GM19238 (cell line): ENCODE measurements around the gene EPB41L5.

Experiments
- DNase-seq: peaks from one replicate; pipeline ENCODE4 v3.0.0; 2011; ENCODE audit warnings: low spot score; ENCODE audit not compliant: insufficient read length

Gene EPB41L5

DNA sequence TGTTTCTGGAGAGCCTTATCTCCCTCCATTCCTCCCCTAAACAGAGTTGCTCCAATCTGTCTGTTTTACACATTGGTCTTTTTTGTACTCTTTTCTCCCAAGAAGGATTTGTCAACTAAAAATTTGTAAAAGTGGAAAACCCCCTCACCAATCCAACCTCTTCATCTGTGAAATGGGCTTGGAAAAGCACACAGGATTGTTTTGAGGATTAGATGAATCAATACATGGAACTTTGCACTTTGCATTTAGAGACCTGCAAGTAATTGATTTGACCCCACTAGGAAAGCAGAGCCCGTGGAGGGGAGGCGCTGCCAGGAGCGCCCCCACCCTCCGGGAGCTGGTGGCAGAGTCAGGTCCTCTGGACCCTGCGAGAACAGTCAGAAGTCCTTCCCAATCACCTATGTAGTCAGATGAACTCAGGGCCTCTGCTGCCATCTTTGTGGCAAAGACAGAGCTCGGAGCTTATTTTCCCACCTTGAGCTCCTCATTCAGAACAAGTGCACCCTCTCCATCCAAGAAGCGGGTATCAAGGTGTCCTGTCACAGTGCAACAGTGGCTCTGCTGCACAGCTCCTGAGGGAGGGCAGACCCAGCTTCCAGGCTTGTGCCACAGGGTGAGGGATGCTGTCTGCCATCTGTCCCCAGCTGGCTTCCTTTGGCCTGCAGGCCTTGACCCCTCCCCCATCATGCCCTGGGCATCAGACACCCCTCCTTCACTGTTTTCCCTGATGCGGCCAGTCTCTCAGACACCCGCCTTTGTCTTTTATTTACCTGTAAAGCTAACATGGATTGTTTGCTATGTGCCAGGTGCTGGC lies 212.1 kb downstream of the EPB41L5 start:
- no peak for DNase-seq

- DNase-seq: no peak
Measured at GRCh38 chr2:120225549-120226065, 212.7 kb downstream of the EPB41L5 start.

DNA sequence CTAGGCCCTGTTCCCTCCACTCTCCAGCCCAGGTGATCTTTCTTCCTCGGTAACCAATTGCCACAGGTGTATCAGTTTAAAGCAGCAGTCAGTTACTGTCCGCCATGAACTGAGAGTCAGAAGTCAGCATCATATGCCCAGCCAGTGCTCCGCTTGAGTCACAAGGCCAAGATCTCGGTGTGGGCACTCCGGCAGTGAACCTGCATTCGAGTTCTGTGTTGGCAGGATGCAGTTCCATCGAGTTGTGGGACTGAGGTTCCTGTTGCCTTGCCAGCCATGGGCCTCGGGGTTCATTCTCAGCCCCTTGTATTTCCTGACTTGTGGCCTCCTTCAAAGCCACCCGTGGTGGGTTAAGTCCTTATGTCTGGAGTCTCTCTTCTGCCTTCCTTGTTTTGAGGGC lies 213.4 kb downstream of the EPB41L5 start:
- DNase-seq: no peak

DNA sequence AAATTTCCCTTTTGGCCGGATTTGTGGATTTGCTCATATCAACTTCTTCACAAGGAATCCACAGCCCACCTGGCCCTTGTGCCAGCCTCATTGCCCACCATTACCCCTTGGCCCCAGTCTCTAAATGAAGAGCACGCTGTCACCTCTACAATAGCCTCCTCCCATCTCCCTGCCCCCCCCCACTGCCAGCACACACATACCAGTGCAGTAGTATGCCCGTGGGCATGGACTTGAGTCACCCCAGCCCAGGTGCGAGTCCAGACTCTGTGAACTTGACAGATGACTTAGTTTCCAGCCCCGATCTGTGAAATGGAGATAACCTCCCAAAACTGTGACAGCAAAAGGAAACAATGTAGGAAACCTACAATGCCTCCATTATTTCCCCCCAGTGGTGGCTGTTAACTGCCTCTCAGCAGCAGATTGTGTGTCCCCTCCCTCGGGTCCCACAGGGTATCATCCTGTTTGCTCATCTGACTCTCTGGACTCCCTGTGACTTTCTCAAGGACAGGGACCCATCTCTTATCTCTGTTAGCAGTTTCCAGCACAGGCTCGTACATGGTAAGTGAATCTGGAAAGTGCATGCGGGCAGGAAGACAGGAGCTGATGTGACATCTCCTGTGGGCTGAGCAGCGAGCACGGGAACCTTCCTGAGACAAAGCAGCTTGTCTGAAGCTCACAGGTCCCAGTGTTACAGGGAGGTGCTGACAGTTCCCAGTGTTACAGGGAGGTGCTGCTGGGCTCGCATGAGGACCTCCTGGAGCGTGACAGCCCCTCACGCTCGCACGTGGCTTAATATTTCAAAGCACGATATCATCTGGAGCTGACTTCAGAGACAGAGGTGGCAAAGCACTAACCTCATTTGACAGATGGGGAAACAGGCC lies 214.5 kb downstream of the EPB41L5 start:
- DNase-seq: no peak

DNA sequence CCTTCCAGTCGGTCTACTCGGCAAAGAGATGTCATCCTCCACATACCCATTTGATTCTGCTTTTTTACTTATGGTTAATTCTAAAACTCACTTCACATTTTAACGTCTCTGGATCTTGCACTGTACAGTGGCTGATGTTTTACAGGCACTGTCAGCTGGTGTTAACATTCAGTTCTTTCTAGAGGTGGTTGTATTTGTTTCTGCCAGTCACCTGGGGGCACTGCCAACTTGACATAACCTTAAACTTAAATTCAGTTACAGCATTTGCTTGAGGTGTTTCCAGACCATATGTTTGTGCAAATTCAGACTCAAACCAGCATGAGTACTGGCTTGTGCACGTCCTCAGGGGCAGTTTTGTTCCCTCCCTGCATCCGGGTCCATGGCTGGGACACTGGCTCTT lies 215.6 kb downstream of the EPB41L5 start:
- no peak for DNase-seq
